T47D (cell line): ENCODE results near the gene BLTP3B.
A peak's percentile ranks its signal among the peaks of the same experiment; 100 is the strongest.

Experiments
- DNase-seq, 2 experiments: peaks; one replicate each; pipeline versions ENCODE4 v3.0.0 to v3.0.0-alpha.2; 2011 to 2012; ENCODE audit warnings: low read depth in 1 of 2, low spot score in 1 of 2
- JUND ChIP-seq: IDR thresholded peaks from 2 replicates; pipeline ENCODE4 v1.6.1; 2012; ENCODE audit warnings: low read depth
- in situ Hi-C: cut with HindIII; loops from 2 replicates; pipeline ENCODE4 v1.10.0; 2016; ENCODE audit warnings: low sequenced_read_pairs, low pct_unique_long_range_greater_than_20kb

Gene BLTP3B

GRCh38 chr12:100171248-100171647 is 28.6 kb upstream of the BLTP3B start:
- no peak for TF ChIP-seq JUND
- in situ Hi-C loops: no loop called here
- DNase-seq: no peak

GRCh38 chr12:100170313-100170858 is 27.7 kb upstream of the BLTP3B start:
- no peak for DNase-seq
- in situ Hi-C loops: no loop called here
- TF ChIP-seq JUND: no peak

- TF ChIP-seq JUND: no peak
- no peak for DNase-seq
- in situ Hi-C loops: no loop called here
Observed at GRCh38 chr12:100169345-100169744, 26.7 kb upstream of the BLTP3B start.

- no peak for TF ChIP-seq JUND
- no peak for DNase-seq
- in situ Hi-C loops: no loop called here
Observed at GRCh38 chr12:100168562-100168961, 25.9 kb upstream of the BLTP3B start.

GRCh38 chr12:100166232-100166631 is 23.6 kb upstream of the BLTP3B start:
- DNase-seq: no peak
- TF ChIP-seq JUND: no peak
- in situ Hi-C loops: no loop called here

- TF ChIP-seq JUND: no peak
- no peak for DNase-seq
- in situ Hi-C loops: no loop called here
Observed at GRCh38 chr12:100165356-100165755, 22.7 kb upstream of the BLTP3B start.

GRCh38 chr12:100164153-100164704 is 21.6 kb upstream of the BLTP3B start:
- DNase-seq: no peak
- TF ChIP-seq JUND: no peak
- in situ Hi-C loops: no loop called here

- DNase-seq: peak; percentile 87 to 89
- no peak for TF ChIP-seq JUND
- in situ Hi-C loops: no loop called here
Observed at GRCh38 chr12:100163416-100164152, 20.9 kb upstream of the BLTP3B start.

GRCh38 chr12:100159391-100160104 is 16.9 kb upstream of the BLTP3B start:
- in situ Hi-C loops: no loop called here
- DNase-seq: no peak
- no peak for TF ChIP-seq JUND

- TF ChIP-seq JUND: no peak
- in situ Hi-C loops: no loop called here
- no peak for DNase-seq
Observed at GRCh38 chr12:100158535-100158934, 15.9 kb upstream of the BLTP3B start.

- DNase-seq: no peak
- in situ Hi-C loops: no loop called here
- no peak for TF ChIP-seq JUND
Observed at GRCh38 chr12:100157427-100157821, 14.8 kb upstream of the BLTP3B start.

GRCh38 chr12:100156731-100157426 is 14.2 kb upstream of the BLTP3B start:
- TF ChIP-seq JUND: no peak
- no peak for DNase-seq
- in situ Hi-C loops: no loop called here
